T-helper 2 cell treated with Interferon-gamma antibody and Interleukin-4, amounts not matched to agents 5 μg/mL and 100 μg/mL, for 36 hours (primary cell): ENCODE measurements around the gene YLPM1.

Experiments used
- DNase-seq: peaks from one replicate; pipeline ENCODE4 v3.0.0; 2021; ENCODE audit warnings: low spot score
- H3K27ac Mint-ChIP-seq: one replicate; pipeline ENCODE4 v1.8.0; 2021; ENCODE audit warnings: mild to moderate bottlenecking, mixed read lengths
- H3K27me3 Mint-ChIP-seq: one replicate; pipeline ENCODE4 v1.8.0; 2021; ENCODE audit warnings: low read depth, mixed read lengths
- H3K36me3 Mint-ChIP-seq: one replicate; pipeline ENCODE4 v1.8.0; 2021; ENCODE audit warnings: low read depth, mixed read lengths
- H3K4me1 Mint-ChIP-seq: one replicate; pipeline ENCODE4 v1.8.0; 2021; ENCODE audit warnings: low read depth, mixed read lengths
- H3K4me3 Mint-ChIP-seq: one replicate; pipeline ENCODE4 v1.8.0; 2022; ENCODE audit warnings: mild to moderate bottlenecking, moderate library complexity, mixed read lengths
- H3K9me3 Mint-ChIP-seq: one replicate; pipeline ENCODE4 v1.8.0; 2021; ENCODE audit warnings: mixed read lengths

Gene YLPM1

DNA sequence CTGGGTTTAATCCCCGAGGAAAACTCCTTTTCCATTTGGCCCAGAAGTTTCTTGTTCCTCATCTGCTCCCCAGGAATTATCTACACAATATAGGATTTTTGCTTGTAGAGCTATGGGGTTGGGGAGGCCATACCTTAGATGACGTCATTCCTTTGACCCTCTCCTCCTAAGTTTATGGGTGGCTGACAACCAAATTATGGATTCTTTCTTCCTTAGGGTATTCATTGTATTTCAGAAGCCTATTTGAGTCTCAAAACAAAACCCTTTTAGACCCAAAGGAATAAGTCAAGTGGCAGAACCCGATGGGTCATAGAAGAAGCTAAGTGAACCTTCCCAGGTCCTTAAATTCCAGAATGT, 98.6 kb downstream of the YLPM1 start:
- no peak overlapping the region for H3K4me3 Mint-ChIP-seq
- H3K27me3 Mint-ChIP-seq = no peaks in the 10 kb centered on the region
- no peak for DNase-seq
- peaks cover 5% of the 10 kb centered on the region for H3K4me1 Mint-ChIP-seq
- no peak overlapping the region for H3K27ac Mint-ChIP-seq
- H3K36me3 Mint-ChIP-seq = no peaks in the 10 kb centered on the region
- H3K9me3 Mint-ChIP-seq = no peaks in the 10 kb centered on the region

DNA sequence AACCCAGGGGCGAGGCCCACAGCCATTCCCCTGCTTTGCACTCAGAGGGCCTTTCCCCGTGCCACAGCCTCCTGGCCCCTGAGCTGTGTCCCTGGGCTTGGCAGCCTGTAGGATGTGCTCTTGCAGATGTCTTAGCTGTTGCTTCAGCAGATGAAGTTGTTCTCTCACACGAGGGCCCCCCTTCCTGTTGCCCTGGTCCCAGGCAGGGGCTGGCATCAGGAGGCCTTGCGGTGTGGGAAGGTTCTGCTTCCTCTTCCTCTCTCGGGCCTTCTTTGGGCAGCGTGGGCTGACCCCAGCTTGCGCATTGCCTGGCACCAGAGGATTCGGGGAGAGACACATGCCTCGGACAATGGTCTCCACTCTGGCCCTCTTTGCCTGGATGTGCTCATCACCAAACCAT, 100.2 kb downstream of the YLPM1 start:
- no peaks in the 10 kb centered on the region for H3K27me3 Mint-ChIP-seq
- peaks cover 16% of the 10 kb centered on the region for H3K4me1 Mint-ChIP-seq
- DNase-seq = no peak
- no peaks in the 10 kb centered on the region for H3K9me3 Mint-ChIP-seq
- H3K4me3 Mint-ChIP-seq = no peak overlapping the region
- no peak overlapping the region for H3K27ac Mint-ChIP-seq
- no peaks in the 10 kb centered on the region for H3K36me3 Mint-ChIP-seq

DNA sequence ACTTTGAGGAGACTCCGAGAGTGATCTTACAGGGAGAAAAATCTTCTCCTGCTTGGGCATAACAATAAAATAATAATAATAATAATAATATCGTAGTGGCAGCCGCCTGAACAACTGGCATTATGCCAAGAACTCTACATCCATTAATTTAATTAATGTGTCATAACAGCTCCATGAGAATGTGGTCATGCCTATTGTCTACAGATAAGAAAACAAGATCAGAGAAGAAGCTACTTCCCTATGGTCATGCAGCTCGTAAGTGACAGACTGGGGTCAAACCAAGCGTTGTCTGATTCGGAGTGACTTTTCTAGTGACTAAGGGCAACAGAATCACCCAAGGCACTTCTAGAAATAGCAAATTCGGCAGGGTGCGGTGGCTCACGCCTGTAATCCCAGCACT, 101.1 kb downstream of the YLPM1 start:
- Mint-ChIP-seq H3K27me3 (no peaks in the 10 kb centered on the region), H3K9me3 (no peaks in the 10 kb centered on the region), H3K27ac (no peak overlapping the region), H3K4me3 (no peak overlapping the region), H3K4me1 (peaks cover 18% of the 10 kb centered on the region), H3K36me3 (no peaks in the 10 kb centered on the region)
- no peak for DNase-seq

DNA sequence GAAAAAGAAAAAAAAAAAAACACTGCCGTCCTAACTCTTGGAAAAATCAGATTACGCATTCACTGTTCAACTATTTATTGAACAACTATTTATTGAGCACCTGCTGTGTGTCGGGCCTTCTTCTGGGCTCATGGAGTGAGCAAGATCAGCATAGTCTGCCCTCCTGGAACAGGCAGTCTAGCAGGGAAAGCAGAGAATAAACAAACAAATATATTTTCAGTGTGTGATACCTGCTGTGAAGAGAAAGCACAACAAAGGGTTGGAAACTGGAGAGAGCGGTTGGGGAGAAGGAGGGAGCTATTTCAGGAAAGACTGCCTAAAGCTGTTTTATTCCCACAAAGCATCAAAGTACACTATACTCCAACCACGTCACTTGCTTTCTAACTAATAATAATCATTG, 102.0 kb downstream of the YLPM1 start:
- Mint-ChIP-seq H3K4me3 (no peak overlapping the region), H3K4me1 (peaks cover 18% of the 10 kb centered on the region), H3K27me3 (no peaks in the 10 kb centered on the region), H3K36me3 (no peaks in the 10 kb centered on the region), H3K27ac (no peak overlapping the region), H3K9me3 (no peaks in the 10 kb centered on the region)
- DNase-seq = no peak

DNA sequence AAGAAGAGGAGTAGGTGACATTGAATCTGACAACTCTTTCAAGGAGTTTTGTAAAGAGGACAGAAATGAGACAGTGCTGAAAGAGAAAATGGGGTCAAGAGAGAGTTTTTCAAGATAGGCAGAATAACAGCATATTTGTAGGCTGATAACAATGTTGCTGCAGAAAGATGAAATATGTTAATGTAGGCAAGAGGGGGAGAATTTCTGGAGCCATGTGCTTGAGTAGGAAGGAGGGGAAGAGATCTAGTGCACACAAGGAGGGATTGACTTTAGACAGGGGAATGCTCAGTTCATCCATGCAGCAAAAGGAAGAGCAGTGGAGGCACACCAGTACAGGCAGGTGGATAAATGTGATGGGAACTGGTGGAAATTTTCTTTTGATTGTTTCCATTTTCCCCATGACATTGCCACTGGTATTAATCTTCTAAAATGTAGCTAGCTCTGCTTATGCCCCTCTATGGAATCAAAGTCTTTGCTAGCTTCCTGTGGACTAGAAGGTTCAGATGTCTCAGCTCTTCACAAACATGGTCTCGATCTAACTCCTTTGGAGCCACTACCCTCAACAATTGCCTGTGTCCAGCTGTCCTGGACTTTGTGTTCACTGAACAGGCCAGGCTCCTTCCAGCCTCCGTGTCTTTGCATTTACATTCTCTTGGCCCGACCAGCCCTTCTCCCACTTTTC, 103.7 kb downstream of the YLPM1 start:
- DNase-seq = no peak
- no peaks in the 10 kb centered on the region for H3K36me3 Mint-ChIP-seq
- no peaks in the 10 kb centered on the region for H3K27me3 Mint-ChIP-seq
- peak overlapping the region; percentile 3 for H3K4me3 Mint-ChIP-seq
- H3K4me1 Mint-ChIP-seq = peaks cover 18% of the 10 kb centered on the region
- H3K9me3 Mint-ChIP-seq = no peaks in the 10 kb centered on the region
- peak overlapping the region; percentile 34 for H3K27ac Mint-ChIP-seq

DNA sequence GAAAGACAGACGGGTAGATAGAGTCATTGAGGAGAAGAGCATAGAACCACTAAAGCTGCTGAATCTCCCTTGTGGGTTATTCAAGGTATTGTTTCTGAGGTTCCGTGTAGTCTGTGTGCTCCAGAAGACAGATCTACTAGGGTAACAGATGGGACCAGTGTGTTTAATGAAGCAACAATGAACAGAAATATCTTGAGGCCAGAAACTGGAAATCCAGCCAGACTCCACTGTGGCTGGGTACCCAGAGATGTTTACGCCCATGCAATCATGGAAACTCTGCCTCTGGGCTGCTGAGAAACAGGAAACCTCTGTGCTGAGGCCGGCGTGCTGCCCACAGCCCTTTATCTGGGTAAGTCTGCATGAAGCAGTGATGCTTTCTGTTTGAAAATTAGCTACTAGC, 104.6 kb downstream of the YLPM1 start:
- Mint-ChIP-seq H3K27ac (peak overlapping the region; percentile 34), H3K27me3 (no peaks in the 10 kb centered on the region), H3K4me1 (peaks cover 18% of the 10 kb centered on the region), H3K36me3 (no peaks in the 10 kb centered on the region), H3K9me3 (no peaks in the 10 kb centered on the region), H3K4me3 (peak overlapping the region; percentile 3)
- DNase-seq = peak; percentile 67

DNA sequence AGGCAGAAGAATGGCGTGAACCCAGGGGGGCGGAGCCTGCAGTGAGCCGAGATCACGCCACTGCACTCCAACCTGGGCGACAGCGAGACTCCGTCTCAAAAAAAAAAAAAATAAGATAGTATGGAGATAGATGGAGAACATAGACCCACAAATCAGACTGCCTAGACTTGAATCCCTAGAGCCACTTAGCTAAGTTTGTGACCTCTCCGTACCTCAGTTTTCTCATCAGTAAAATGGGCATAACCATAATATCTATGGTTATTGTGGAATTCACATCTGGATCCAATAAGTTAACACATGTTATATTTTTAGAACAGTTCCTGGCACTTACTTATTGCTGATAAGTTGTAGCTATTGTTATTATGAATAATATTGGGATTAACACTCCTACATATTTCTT, 105.6 kb downstream of the YLPM1 start:
- H3K27me3 Mint-ChIP-seq = no peaks in the 10 kb centered on the region
- no peak for DNase-seq
- no peak overlapping the region for H3K27ac Mint-ChIP-seq
- H3K9me3 Mint-ChIP-seq = no peaks in the 10 kb centered on the region
- no peak overlapping the region for H3K4me3 Mint-ChIP-seq
- peaks cover 18% of the 10 kb centered on the region for H3K4me1 Mint-ChIP-seq
- no peaks in the 10 kb centered on the region for H3K36me3 Mint-ChIP-seq

DNA sequence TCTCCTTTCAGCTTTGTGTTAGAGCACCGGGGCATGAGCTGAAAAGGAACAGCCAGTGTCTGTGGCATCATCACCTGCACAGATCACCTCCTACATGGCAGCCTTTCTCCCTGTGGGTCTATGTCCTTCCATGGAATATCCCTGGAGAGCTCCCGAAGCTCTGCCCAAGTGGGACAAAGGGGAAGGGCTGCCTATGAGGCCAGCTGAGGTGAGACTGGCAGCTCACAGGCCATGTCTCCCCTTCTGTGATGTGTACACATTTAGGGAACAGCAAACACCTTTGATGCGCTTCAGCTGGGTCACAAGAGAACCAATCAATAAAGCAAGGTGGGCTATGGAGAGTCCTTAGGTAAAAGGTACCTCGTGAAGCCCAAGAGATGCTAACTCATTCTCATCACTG, 108.7 kb downstream of the YLPM1 start:
- H3K4me1 Mint-ChIP-seq = peaks cover 25% of the 10 kb centered on the region
- no peaks in the 10 kb centered on the region for H3K36me3 Mint-ChIP-seq
- no peaks in the 10 kb centered on the region for H3K27me3 Mint-ChIP-seq
- no peak overlapping the region for H3K27ac Mint-ChIP-seq
- H3K9me3 Mint-ChIP-seq = no peaks in the 10 kb centered on the region
- no peak for DNase-seq
- no peak overlapping the region for H3K4me3 Mint-ChIP-seq

DNA sequence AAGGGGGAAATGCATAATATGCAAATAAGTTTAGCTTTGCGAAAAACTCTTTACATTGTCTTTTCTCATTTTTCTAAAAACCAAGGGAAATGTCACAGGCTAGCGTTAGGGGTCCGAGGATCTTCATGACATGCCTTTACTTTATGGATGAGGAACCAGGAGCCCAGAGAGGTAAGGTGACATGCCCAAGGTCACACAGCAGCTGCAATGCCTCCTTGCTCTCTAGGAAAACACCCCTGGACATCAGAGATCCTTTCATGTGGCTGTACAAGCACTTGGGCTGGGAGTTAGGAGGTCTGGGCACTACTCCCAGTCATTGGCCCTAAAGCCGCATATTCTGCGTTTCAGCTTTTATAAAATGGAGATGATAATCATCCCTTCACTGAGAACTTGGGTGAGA, 112.1 kb downstream of the YLPM1 start:
- Mint-ChIP-seq H3K4me1 (peaks cover 19% of the 10 kb centered on the region), H3K36me3 (no peaks in the 10 kb centered on the region), H3K4me3 (no peak overlapping the region), H3K9me3 (no peaks in the 10 kb centered on the region), H3K27ac (no peak overlapping the region), H3K27me3 (no peaks in the 10 kb centered on the region)
- no peak for DNase-seq

DNA sequence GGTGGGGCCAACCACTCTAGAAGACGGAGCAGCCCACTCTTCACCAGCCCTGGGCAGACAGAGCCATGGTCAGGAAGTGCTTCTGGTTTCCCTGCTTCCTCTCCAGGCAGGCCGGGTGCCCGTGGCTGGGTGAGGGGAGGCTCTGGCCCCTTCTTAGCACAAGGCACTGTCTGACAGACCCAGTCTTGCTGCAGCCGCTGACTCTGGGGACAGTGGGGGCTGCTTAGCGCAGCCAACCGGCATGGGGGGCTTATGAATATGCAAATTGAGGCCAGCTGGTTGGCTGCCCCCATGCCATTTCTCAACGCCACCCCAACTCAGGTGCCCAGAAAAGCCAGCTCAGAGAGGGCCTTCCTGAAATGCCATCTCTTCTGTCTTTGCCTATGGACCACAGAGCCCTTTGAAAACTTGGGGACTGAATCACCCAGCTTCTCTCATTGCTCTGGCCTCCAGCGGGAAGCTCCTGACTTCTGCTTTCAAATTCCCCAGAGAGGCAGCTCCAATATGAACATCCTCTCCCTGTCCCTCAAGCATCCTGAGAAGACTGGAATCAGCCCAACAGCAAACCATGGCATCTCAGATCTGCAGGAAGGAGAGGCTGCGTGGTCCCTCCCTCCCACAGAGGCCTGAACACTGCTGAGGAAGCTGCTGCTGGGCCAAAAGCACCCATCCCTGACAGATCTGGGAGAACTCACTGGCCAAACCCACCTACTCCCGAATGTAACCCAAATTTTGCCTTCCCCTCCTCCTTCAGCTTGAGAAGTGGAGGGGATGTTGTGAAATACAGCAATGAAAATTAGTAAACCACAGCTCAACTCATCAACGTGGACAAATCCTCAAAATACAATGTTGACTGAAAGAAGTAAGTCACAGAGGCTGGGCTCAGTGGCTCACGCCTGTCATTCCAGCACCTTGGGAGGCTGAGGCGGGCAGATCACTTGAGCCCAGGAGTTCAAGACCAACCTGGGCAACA, 113.1 kb downstream of the YLPM1 start, which contains the start of gene PROX2:
Gene PROX2, minus strand, starts transcription at position 205 of the 973 bp plus-strand sequence. CDS start 12,311 bp downstream, outside the sequence.
- no peaks in the 10 kb centered on the region for H3K36me3 Mint-ChIP-seq
- peaks cover 24% of the 10 kb centered on the region for H3K4me1 Mint-ChIP-seq
- peak within 1 kb of the TSS; percentile 27 for H3K27ac Mint-ChIP-seq
- H3K4me3 Mint-ChIP-seq = peak within 1 kb of the TSS; percentile 23
- no peaks in the 10 kb centered on the region for H3K27me3 Mint-ChIP-seq
- no peaks in the 10 kb centered on the region for H3K9me3 Mint-ChIP-seq
- DNase-seq = no peak

DNA sequence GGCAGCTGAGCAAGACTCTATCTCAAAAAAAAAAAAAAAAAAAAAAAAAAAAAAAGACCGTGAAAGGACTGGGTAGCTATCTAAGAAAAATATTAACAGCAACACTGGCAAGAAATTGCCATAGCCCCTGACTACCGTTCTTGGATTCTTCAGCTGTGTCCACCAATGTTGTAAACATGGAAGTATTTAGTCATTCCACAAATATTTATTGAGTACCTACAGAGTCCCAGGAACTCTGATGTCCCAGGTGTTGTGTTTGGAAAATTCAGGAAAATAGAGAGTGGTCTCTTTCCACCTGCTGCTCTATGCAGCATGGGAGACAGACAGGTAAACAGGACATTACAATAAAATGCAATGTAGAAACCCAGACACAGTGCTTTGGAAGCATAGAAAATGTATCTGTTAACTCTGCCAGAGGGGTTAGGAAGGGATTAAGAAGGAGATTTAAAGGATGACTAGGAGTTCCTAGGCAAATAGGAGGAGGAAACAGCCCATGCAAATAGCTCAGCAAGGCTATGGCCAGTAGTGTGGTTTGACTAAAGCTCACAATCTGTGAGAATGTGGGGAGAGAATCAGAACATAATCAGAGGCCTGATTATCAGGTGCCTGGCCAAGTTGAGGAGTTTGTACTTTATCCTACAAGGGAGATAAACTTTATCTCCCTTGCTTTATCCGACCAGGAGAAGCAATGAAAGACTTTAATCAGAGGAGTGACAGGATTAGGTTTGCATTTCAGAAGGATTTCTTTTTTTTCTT, 116.5 kb downstream of the YLPM1 start:
- H3K36me3 Mint-ChIP-seq = peaks cover 16% of the 10 kb centered on the region
- no peak overlapping the region for H3K4me3 Mint-ChIP-seq
- H3K9me3 Mint-ChIP-seq = no peaks in the 10 kb centered on the region
- DNase-seq = no peak
- H3K27ac Mint-ChIP-seq = no peak overlapping the region
- H3K27me3 Mint-ChIP-seq = no peaks in the 10 kb centered on the region
- peaks cover 42% of the 10 kb centered on the region for H3K4me1 Mint-ChIP-seq

DNA sequence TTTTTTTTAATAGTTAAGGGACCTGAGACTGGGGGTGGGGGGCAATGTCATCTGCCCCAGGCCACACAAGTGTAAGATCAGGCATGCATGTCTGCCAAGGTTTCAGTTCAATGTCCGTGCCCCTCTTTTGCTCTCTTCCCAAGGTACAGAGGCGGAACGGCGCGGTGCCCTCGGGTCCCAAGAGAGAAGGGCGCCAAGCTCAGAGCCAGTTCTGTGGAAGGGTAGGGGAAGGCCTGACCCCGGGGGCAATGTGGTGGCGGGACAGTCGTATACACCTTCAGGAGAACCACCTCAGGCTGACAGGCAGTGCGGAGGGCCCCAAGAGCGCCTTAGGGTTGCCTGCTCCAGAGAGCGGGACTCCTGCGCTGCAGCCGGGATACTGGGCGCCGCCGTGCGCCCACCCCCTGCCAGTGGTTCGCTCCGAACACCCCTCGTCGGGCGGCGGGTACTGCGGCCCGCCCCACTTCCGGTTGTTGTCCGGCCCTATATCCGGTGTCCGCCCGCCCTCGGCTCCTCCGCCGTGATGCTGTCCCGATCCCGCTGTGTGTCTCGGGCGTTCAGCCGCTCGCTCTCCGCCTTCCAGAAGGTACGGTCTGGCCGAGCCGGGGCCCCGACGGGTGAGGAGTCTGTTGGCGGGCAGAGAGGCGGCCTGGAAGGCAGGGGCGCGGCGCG, 118.5 kb downstream of the YLPM1 start, which contains the start of gene DLST:
Gene DLST, plus strand, starts transcription at position 486 of the 672 bp plus-strand sequence. Its CDS starts 38 bp downstream, at position 524.
- H3K9me3 Mint-ChIP-seq = no peaks in the 10 kb centered on the region
- peak within 1 kb of the TSS; percentile 99 for H3K27ac Mint-ChIP-seq
- H3K36me3 Mint-ChIP-seq = peaks cover 27% of the 10 kb centered on the region
- peak within 1 kb of the TSS; percentile 95 for H3K4me3 Mint-ChIP-seq
- no peaks in the 10 kb centered on the region for H3K27me3 Mint-ChIP-seq
- DNase-seq = peak; percentile 87
- peaks cover 44% of the 10 kb centered on the region for H3K4me1 Mint-ChIP-seq

DNA sequence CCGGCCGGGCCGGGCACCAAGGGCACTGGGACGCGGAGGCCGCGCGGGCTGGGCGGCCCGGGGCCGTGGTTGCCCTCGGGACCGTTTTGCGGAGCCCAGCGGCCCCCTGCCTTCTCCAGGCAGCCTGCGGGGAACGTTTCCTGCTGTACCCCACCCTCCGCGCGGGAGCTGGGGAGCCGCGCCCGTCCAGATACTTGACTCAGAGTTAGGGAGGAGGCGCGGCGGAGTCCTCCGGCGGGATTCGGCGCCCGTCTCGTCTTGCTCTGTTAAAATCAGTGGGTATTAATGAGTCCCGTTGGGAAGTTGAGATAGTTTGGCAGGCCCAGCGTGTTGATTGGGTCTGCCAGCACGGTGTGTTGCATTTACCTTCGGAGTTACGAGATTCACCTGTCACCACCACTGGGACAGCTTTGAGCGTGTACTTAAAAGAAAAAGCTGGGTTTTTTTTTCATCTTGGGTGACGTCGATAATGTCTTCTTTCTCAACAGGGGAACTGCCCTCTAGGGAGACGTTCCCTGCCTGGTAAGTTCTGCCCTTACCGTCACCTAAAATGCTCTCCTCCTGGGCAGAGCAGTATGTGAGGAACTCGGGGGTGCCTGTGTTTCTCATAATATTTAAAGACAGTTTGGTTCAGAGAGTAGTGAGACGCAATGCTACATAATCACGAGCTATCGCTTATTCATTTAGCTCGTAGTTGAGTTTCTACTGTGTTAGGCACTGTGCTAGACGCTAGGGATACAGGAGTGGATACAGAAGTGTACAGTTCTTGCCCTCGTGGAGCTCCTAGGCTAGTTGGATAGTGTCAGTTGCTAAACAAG, 119.2 kb downstream of the YLPM1 start:
- H3K4me3 Mint-ChIP-seq = peak overlapping the region; percentile 95
- peaks cover 42% of the 10 kb centered on the region for H3K4me1 Mint-ChIP-seq
- H3K27me3 Mint-ChIP-seq = no peaks in the 10 kb centered on the region
- H3K27ac Mint-ChIP-seq = peak overlapping the region; percentile 99
- no peak for DNase-seq
- H3K36me3 Mint-ChIP-seq = peaks cover 27% of the 10 kb centered on the region
- H3K9me3 Mint-ChIP-seq = no peaks in the 10 kb centered on the region
